GM12891 (cell line): ENCODE results near the gene BATF3. TPM values are rescaled to one million over a fixed set of nuclear protein-coding genes. Genes with fewer than 3 reads are reported as not detected.
A peak's percentile ranks its signal among the peaks of the same experiment; 100 is the strongest.

ENCODE experiments used
- DNase-seq: peaks from one replicate; pipeline ENCODE4 v3.0.0; 2011; ENCODE audit warnings: low spot score; ENCODE audit not compliant: insufficient read length
- FAIRE-seq: peaks from 2 replicates; lab custom pipeline; 2011; peaks lifted over from hg19 to GRCh38; lab: Jason Lieb, UNC
- PAX5 ChIP-seq: IDR thresholded peaks from 2 replicates; pipeline ENCODE4 v1.6.1; 2011; ENCODE audit warnings: low read length, moderate library complexity, mild to moderate bottlenecking; ENCODE audit not compliant: insufficient read depth, severe bottlenecking
- POLR2A ChIP-seq: IDR thresholded peaks from 2 replicates; pipeline ENCODE4 v1.6.1; 2011; ENCODE audit warnings: low read depth, low read length, control low read depth
- POLR2AphosphoS5 ChIP-seq: IDR thresholded peaks from 2 replicates; pipeline ENCODE4 v1.6.1; 2011; ENCODE audit warnings: low read depth, low read length, control low read depth
- POU2F2 ChIP-seq: IDR thresholded peaks from 2 replicates; pipeline ENCODE4 v1.6.1; 2011; ENCODE audit warnings: low read depth, mild to moderate bottlenecking, control low read depth, low read length, moderate library complexity
- SPI1 ChIP-seq: IDR thresholded peaks from 2 replicates; pipeline ENCODE4 v1.6.1; 2011; ENCODE audit warnings: low read depth, low read length, control low read depth
- TAF1 ChIP-seq: IDR thresholded peaks from 2 replicates; pipeline ENCODE4 v1.6.1; 2011; ENCODE audit warnings: low read depth, low read length, control low read depth
- polyA plus RNA-seq: library from polyadenylated mRNA; unstranded; fragments of >200 nt; gene quantifications from one replicate; pipeline ENCODE4 v1.2.1, GENCODE V29; 2012; ENCODE audit warnings: low read depth, missing spikeins, inconsistent platforms; ENCODE audit not compliant: missing spikeins

The BATF3 gene
- polyA plus RNA-seq: 20.3 TPM

GRCh38 chr1:212699625-212700222, at the start of gene BATF3:
Gene BATF3 (minus strand): TSS chr1:212699840. CDS start chr1:212699762, 78 bp downstream.
- DNase-seq (no peak), FAIRE-seq (peak; percentile 51)

GRCh38 chr1:212746546-212746945, 46.9 kb upstream of the BATF3 start:
- FAIRE-seq (no peak), DNase-seq (no peak)
- TF ChIP-seq POLR2A: no peak
- no peak for TF ChIP-seq POU2F2
- no peak for TF ChIP-seq PAX5
- TF ChIP-seq SPI1: no peak
- TF ChIP-seq TAF1: no peak
- no peak for TF ChIP-seq POLR2AphosphoS5

More at GRCh38 chr1:212699625-212700222, at the start of gene BATF3:
- no peak for TF ChIP-seq SPI1
- TF ChIP-seq POLR2AphosphoS5: no peak
- no peak for TF ChIP-seq POLR2A
- TF ChIP-seq TAF1: no peak
- no peak for TF ChIP-seq POU2F2
- TF ChIP-seq PAX5: no peak

DNA sequence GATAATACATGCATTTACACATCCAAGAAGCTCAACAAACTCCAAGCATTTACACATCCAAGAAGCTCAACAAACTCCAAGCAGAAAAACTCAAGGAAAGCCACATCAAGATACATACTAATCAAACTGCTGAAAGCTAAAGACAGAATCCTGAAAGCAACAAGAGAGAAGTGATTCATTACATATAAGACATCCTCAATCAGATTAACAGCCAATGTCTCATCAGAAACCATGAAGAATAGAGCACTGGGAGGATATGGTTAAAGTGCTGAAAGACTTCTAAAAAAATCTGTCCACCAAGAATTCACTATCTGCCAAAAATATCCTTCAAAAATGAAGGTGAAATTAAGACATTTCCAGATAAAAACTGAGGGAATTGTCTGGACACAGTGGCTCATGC, 45.7 kb upstream of the BATF3 start:
- TF ChIP-seq TAF1 (no peak), POLR2A (no peak), SPI1 (no peak), PAX5 (no peak), POU2F2 (no peak)
- DNase-seq (no peak), FAIRE-seq (no peak)

DNA sequence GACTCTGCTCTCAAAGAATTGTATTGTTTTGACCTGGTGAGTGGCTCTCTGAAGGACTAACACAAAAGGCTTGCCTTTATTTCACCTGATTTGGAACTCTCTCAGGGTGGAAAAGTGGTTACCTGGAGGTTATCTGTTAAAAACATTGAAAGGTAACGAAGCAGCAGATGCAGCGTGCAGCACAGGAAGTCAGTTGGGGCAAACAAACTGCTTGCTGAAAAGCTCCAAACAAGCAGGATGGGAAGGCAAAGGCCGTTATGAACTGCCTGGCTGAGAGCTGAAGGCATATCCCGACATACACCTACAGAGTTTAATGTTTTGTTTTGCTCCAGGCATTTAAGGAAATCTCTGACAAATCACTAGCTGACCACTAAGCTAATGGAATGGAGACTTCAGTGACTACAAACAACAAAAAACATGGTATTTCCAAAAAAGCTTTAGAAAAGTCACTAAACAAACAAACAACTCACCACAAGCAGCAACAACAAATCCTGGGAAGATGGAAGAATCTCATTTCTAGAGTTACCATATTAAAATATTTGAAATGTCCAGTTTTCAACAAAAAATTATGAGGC, 44.3 kb upstream of the BATF3 start:
- DNase-seq (no peak), FAIRE-seq (no peak)
- TF ChIP-seq PAX5 (no peak), POLR2AphosphoS5 (no peak), POLR2A (no peak), SPI1 (no peak), POU2F2 (no peak), TAF1 (no peak)

GRCh38 chr1:212738330-212738729, 38.7 kb upstream of the BATF3 start:
- TF ChIP-seq POLR2A: no peak
- no peak for TF ChIP-seq POU2F2
- TF ChIP-seq POLR2AphosphoS5: no peak
- TF ChIP-seq TAF1: no peak
- no peak for TF ChIP-seq SPI1
- no peak for TF ChIP-seq PAX5
- DNase-seq (no peak), FAIRE-seq (no peak)

- DNase-seq (no peak), FAIRE-seq (no peak)
- no peak for TF ChIP-seq POLR2A
- no peak for TF ChIP-seq POU2F2
- no peak for TF ChIP-seq TAF1
- TF ChIP-seq POLR2AphosphoS5: no peak
- no peak for TF ChIP-seq SPI1
- no peak for TF ChIP-seq PAX5
These were observed 37.9 kb upstream of the BATF3 start for GRCh38 chr1:212737559-212737958.

DNA sequence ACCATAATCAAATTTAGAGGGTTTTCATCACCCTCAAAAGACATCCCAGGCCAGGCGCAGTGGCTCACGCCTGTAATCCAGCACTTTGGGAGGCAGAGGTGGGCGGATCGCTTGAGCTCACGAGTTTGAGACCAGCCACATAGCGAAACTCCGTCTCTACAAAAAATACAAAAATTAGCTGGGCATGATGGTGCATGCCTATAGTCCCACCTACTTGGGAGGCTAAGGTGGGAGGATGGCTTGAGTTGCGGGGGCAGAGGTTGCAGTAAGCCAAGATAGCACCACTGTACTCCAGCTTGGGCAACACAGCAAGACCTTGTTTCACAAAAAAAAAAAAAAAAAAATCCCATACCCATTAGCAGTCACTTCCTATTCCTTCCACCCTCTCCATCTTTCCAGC, 33.5 kb upstream of the BATF3 start:
- TF ChIP-seq PAX5: no peak
- no peak for TF ChIP-seq POLR2A
- TF ChIP-seq POU2F2: no peak
- no peak for TF ChIP-seq TAF1
- TF ChIP-seq POLR2AphosphoS5: no peak
- TF ChIP-seq SPI1: no peak
- DNase-seq (no peak), FAIRE-seq (no peak)

- no peak for FAIRE-seq
- DNase-seq: no peak
- TF ChIP-seq POLR2A (no peak), TAF1 (no peak), POU2F2 (no peak), POLR2AphosphoS5 (no peak), SPI1 (no peak), PAX5 (no peak)
These were observed 32.0 kb upstream of the BATF3 start for GRCh38 chr1:212731630-212732029.

DNA sequence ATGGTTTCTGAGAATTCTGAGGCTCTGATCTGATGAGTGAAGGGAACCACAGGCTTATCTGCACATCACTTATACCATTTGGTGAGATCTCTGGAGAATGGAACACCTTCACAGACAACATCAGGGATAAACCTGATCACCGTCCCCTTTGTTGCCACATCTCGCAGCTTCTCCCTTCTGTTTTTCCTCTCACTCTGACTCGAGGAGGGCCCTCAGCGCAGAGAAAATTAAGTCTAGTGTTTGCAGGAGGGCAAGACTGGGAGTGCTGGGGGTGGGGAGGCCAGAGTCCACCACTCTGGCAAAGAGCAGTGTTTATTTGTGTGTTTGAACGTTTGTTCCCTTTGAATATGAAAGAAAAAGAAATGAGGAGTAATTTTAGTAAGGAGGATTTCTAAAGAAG, 29.0 kb upstream of the BATF3 start:
- no peak for FAIRE-seq
- TF ChIP-seq PAX5 (no peak), POLR2A (no peak), SPI1 (no peak), TAF1 (no peak), POU2F2 (no peak), POLR2AphosphoS5 (no peak)
- no peak for DNase-seq
